SW 1271 (cell line): Measurements from ENCODE around the gene LCN6.
"Not testable (repeated sequence)": the region's sequence is repeated elsewhere in the genome, so short reads cannot be mapped to it uniquely, and the experiment has no call there.

ENCODE experiments used
- DNase-seq, 2 experiments: peaks; one replicate each; lab custom pipeline; 2025; lab: John Stamatoyannopoulos, UW

The LCN6 gene

GRCh38 chr9:136759436-136760325 lies 11.4 kb upstream of the LCN6 start:
- DNase-seq: no peak

- DNase-seq: no peak
Observed at GRCh38 chr9:136759001-136759400, 10.7 kb upstream of the LCN6 start.

GRCh38 chr9:136757751-136758140 lies 9.4 kb upstream of the LCN6 start:
- DNase-seq: no peak

GRCh38 chr9:136757328-136757727 lies 9.0 kb upstream of the LCN6 start:
- no peak for DNase-seq

- no peak for DNase-seq
Observed at GRCh38 chr9:136756836-136757235, 8.5 kb upstream of the LCN6 start.

- DNase-seq: no peak
Observed at GRCh38 chr9:136756134-136756438, 7.8 kb upstream of the LCN6 start.

GRCh38 chr9:136755302-136756133 lies 7.2 kb upstream of the LCN6 start:
- DNase-seq: not testable (repeated sequence)

- no peak for DNase-seq
Observed at GRCh38 chr9:136754626-136755301, 6.4 kb upstream of the LCN6 start.

- no peak for DNase-seq
Observed at GRCh38 chr9:136754059-136754572, 5.8 kb upstream of the LCN6 start.

GRCh38 chr9:136753371-136754058 lies 5.2 kb upstream of the LCN6 start:
- DNase-seq: no peak

- DNase-seq: no peak
Observed at GRCh38 chr9:136751814-136752213, 3.5 kb upstream of the LCN6 start.

GRCh38 chr9:136751244-136751643 lies 2.9 kb upstream of the LCN6 start:
- DNase-seq: no peak

- no peak for DNase-seq
Observed at GRCh38 chr9:136750526-136750925, 2.2 kb upstream of the LCN6 start.

- DNase-seq: no peak
Observed at GRCh38 chr9:136748666-136749611, 614 bp upstream of the LCN6 start.

- DNase-seq: no peak
Observed at GRCh38 chr9:136747161-136748060, 914 bp downstream of the LCN6 start.

- no peak for DNase-seq
Observed at GRCh38 chr9:136746621-136747020, 1.7 kb downstream of the LCN6 start.

GRCh38 chr9:136746155-136746490 lies 2.2 kb downstream of the LCN6 start:
- DNase-seq: no peak

GRCh38 chr9:136745389-136746154 lies 2.8 kb downstream of the LCN6 start:
- no peak for DNase-seq

- DNase-seq: no peak
Observed at GRCh38 chr9:136744773-136745172, 3.6 kb downstream of the LCN6 start.
